HCT116 (cell line): ENCODE measurements around the gene GPAT3. TPM values are rescaled to one million over a fixed set of nuclear protein-coding genes. Genes with fewer than 3 reads are reported as not detected.

ENCODE experiments used
- ATAC-seq: fragments of 200-7000 bp; cut with Tn5 transposase; 2 replicates; pipeline ENCODE4 v1.9.1; 2020; ENCODE audit warnings: mild to moderate bottlenecking, moderate library complexity
- BruUV-seq: library from RNA; stranded (reverse); fragments of 400-500 nt; replicated peaks from 2 replicates; lab custom pipeline; 2021; lab: Mats Ljungman, UMichigan
- CTCF ChIA-PET: fragments of 300-600 bp; sonication (Branson Sonifier 250); formaldehyde crosslinking; loops from one replicate; lab custom pipeline; 2021; ENCODE audit warnings: antibody characterized with exemption; lab: Charles Lee
- POLR2A ChIA-PET: fragments of 300-600, 350-600 bp; sonication (Branson Sonifier 250); formaldehyde crosslinking; loops from one replicate; lab custom pipeline; 2021; ENCODE audit warnings: antibody characterized with exemption; lab: Charles Lee
- RAD21 ChIA-PET, 2 experiments: fragments of 300-600 bp; sonication (Branson Sonifier 250); formaldehyde crosslinking; loops; one replicate each; lab custom pipeline; 2023; ENCODE audit warnings: low total read pairs in 2 of 2; ENCODE audit not compliant: uncharacterized antibody in 2 of 2, unreplicated experiment in 2 of 2, low non-redundant PET in 1 of 2; lab: Charles Lee
- DNase-seq: peaks from one replicate; pipeline ENCODE4 v3.0.0-alpha.2; 2010; ENCODE audit warnings: low read depth, low spot score
- H2AFZ ChIP-seq: fragments of 200-600 bp; shearing (Covaris generic), sonication (generic); 2 replicates; pipeline ENCODE4 v1.6.1; 2017; ENCODE audit warnings: low read depth, mixed run types, mixed read lengths, antibody characterized with exemption, low read length; ENCODE audit not compliant: poor library complexity, severe bottlenecking
- H3K27ac ChIP-seq: 2 replicates; pipeline ENCODE4 v1.5.1; 2012; ENCODE audit warnings: low read depth, low read length
- H3K27me3 ChIP-seq: fragments of 200-600 bp; sonication (generic); 2 replicates; pipeline ENCODE4 v1.6.1; 2016; ENCODE audit warnings: mixed run types, low read length, mixed read lengths; ENCODE audit not compliant: insufficient read depth
- H3K36me3 ChIP-seq, 2 experiments: fragments of 200-500 bp in 1 of 2; fragments of 200-600 bp in 1 of 2; sonication (Bioruptor generic) in 1 of 2; sonication (generic) in 1 of 2; 2 replicates each; pipeline versions ENCODE4 v1.5.1 to v1.6.1; 2014 to 2016; ENCODE audit warnings: low read length in 2 of 2, inconsistent platforms in 1 of 2, mixed read lengths in 1 of 2, mixed run types in 1 of 2; ENCODE audit not compliant: insufficient read depth in 2 of 2, control insufficient read depth in 1 of 2
- H3K4me1 ChIP-seq, 2 experiments: fragments of 200-600 bp in 1 of 2; sonication (generic) in 1 of 2; 2 replicates each; pipeline versions ENCODE4 v1.5.1 to v1.6.1; 2012 to 2017; ENCODE audit warnings: low read length in 2 of 2, inconsistent platforms in 1 of 2, mild to moderate bottlenecking in 1 of 2, mixed read lengths in 1 of 2, mixed run types in 1 of 2, moderate library complexity in 1 of 2; ENCODE audit not compliant: insufficient read depth in 2 of 2, control insufficient read depth in 1 of 2
- H3K4me2 ChIP-seq: fragments of 200-600 bp; sonication (generic); 2 replicates; pipeline ENCODE4 v1.6.1; 2017; ENCODE audit warnings: mixed run types, low read length, mixed read lengths
- H3K4me3 ChIP-seq, 2 experiments: fragments of 200-600 bp in 1 of 2; sonication (generic) in 1 of 2; replicated peaks in 1 of 2; 2 replicates each; pipeline ENCODE4 v1.5.1; 2011 to 2016; ENCODE audit warnings: low read length in 2 of 2, control low read depth in 1 of 2, low read depth in 1 of 2, mild to moderate bottlenecking in 1 of 2, mixed read lengths in 1 of 2, mixed run types in 1 of 2
- H3K79me2 ChIP-seq: fragments of 200-600 bp; sonication (generic); 2 replicates; pipeline ENCODE4 v1.6.1; 2017; ENCODE audit warnings: mild to moderate bottlenecking, mixed run types, low read length, moderate library complexity, mixed read lengths; ENCODE audit not compliant: insufficient read depth
- H3K9ac ChIP-seq: fragments of 200-600 bp; sonication (generic); 2 replicates; pipeline ENCODE4 v1.6.1; 2016; ENCODE audit warnings: low read length, mixed read lengths
- H3K9me2 ChIP-seq: fragments of 200-600 bp; sonication (generic), shearing (Covaris generic); 2 replicates; pipeline ENCODE4 v1.6.1; 2017; ENCODE audit warnings: mixed run types, mild to moderate bottlenecking, moderate library complexity; ENCODE audit not compliant: insufficient read depth
- H3K9me3 ChIP-seq, 2 experiments: fragments of 200-500 bp in 1 of 2; fragments of 200-600 bp in 1 of 2; sonication (Bioruptor generic) in 1 of 2; sonication (generic) in 1 of 2; 2 replicates each; pipeline ENCODE4 v1.6.1; 2014 to 2017; ENCODE audit warnings: low read length in 2 of 2, mixed read lengths in 2 of 2, inconsistent platforms in 1 of 2, low read depth in 1 of 2, mild to moderate bottlenecking in 1 of 2, mixed run types in 1 of 2, moderate library complexity in 1 of 2; ENCODE audit not compliant: control insufficient read depth in 1 of 2, insufficient read depth in 1 of 2
- H4K20me1 ChIP-seq: fragments of 200-600 bp; sonication (generic), shearing (Covaris generic); 2 replicates; pipeline ENCODE4 v1.6.1; 2017; ENCODE audit warnings: mixed run types, mild to moderate bottlenecking, moderate library complexity; ENCODE audit not compliant: insufficient read depth
- ATF3 ChIP-seq: IDR thresholded peaks from 2 replicates; pipeline ENCODE4 v1.6.1; 2012
- CEBPB ChIP-seq: IDR thresholded peaks from 2 replicates; pipeline ENCODE4 v1.6.1; 2012; ENCODE audit warnings: low read depth
- EGR1 ChIP-seq: IDR thresholded peaks from 2 replicates; pipeline ENCODE4 v1.6.1; 2012; ENCODE audit warnings: low read depth
- ELF1 ChIP-seq: IDR thresholded peaks from 2 replicates; pipeline ENCODE4 v1.6.1; 2012; ENCODE audit warnings: low read depth, borderline replicate concordance
- EZH2phosphoT487 ChIP-seq: fragments of 200-600 bp; IDR thresholded peaks from 2 replicates; pipeline ENCODE4 v1.6.1; 2018; ENCODE audit warnings: antibody characterized with exemption, borderline replicate concordance
- FOSL1 ChIP-seq: IDR thresholded peaks from 2 replicates; pipeline ENCODE4 v1.6.1; 2012; ENCODE audit warnings: low read depth
- JUND ChIP-seq: IDR thresholded peaks from 2 replicates; pipeline ENCODE4 v1.6.1; 2012
- MAX ChIP-seq: IDR thresholded peaks from 2 replicates; pipeline ENCODE4 v1.6.1; 2012
- POLR2AphosphoS5 ChIP-seq: IDR thresholded peaks from 2 replicates; pipeline ENCODE4 v1.6.1; 2011; ENCODE audit warnings: mild to moderate bottlenecking, low read depth, low read length, moderate library complexity
- RAD21 ChIP-seq: IDR thresholded peaks from 2 replicates; pipeline ENCODE4 v1.6.1; 2012; ENCODE audit warnings: low read depth, mild to moderate bottlenecking
- SIN3A ChIP-seq: IDR thresholded peaks from 2 replicates; pipeline ENCODE4 v1.6.1; 2012; ENCODE audit warnings: low read depth
- SP1 ChIP-seq: IDR thresholded peaks from 2 replicates; pipeline ENCODE4 v1.6.1; 2012; ENCODE audit warnings: low read depth
- SRF ChIP-seq: IDR thresholded peaks from 2 replicates; pipeline ENCODE4 v1.6.1; 2012; ENCODE audit warnings: low read depth
- ZFX ChIP-seq: fragments of 450-650 bp; IDR thresholded peaks from 2 replicates; pipeline ENCODE4 v1.6.1; 2017
- ZNF274 ChIP-seq: fragments of 200-500 bp; sonication (Bioruptor generic); IDR thresholded peaks from 2 replicates; pipeline ENCODE4 v1.6.1; 2014; ENCODE audit warnings: mild to moderate bottlenecking, low read depth, low read length, inconsistent platforms
- intact Hi-C: fragments of 100-400 bp; cut with micrococcal nuclease; formaldehyde crosslinking; loops from 2 replicates; pipeline ENCODE4 v1.10.0; 2022
- total RNA-seq: library from RNA; stranded (reverse); gene quantifications from one replicate; pipeline ENCODE4 v1.2.1, GENCODE V29; 2021; ENCODE audit not compliant: unreplicated experiment
- TF ChIP-seq, protein P1 (sequence below): IDR thresholded peaks from 2 replicates; pipeline ENCODE4 v1.6.1; 2012; ENCODE audit warnings: low read depth

Gene GPAT3
- total RNA-seq, 1 experiment from 2014 or later = 36.7 TPM

DNA sequence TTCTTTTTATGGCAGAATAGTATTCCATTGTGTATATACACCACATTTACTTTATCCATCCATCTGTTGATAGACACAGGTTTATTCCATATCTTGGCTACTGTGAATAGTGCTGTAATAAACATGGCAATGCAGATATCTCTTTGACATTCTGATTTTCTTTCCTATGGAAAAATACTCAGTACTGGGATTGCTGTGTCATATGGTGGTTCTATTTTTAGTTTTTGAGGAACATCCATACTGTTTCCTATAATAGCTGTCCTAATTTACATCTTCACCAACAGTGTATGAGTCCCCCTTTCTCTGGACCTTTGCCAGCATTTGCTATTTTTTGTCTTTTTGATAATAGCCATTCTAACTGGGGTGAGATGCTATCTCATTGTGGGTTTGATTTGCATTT is 73.5 kb downstream of the GPAT3 start:
- peaks cover under 1 to 3% of the 10 kb centered on the region in 2 experiments; a peak in 1 of 4 replicates for H3K9me3 ChIP-seq
- H3K27me3 ChIP-seq = no peaks in the 10 kb centered on the region
- H3K4me2 ChIP-seq = no peak overlapping the region
- no peaks in the 10 kb centered on the region for H4K20me1 ChIP-seq
- no peak for TF ChIP-seq ATF3
- TF ChIP-seq RAD21 = no peak
- TF ChIP-seq JUND = no peak
- TF ChIP-seq ZFX = no peak
- TF ChIP-seq CEBPB = no peak
- no peak for TF ChIP-seq FOSL1
- no peak for TF ChIP-seq ZNF274
- TF ChIP-seq EGR1 = no peak
- no peak for TF ChIP-seq POLR2AphosphoS5
- TF ChIP-seq, protein P1, sequence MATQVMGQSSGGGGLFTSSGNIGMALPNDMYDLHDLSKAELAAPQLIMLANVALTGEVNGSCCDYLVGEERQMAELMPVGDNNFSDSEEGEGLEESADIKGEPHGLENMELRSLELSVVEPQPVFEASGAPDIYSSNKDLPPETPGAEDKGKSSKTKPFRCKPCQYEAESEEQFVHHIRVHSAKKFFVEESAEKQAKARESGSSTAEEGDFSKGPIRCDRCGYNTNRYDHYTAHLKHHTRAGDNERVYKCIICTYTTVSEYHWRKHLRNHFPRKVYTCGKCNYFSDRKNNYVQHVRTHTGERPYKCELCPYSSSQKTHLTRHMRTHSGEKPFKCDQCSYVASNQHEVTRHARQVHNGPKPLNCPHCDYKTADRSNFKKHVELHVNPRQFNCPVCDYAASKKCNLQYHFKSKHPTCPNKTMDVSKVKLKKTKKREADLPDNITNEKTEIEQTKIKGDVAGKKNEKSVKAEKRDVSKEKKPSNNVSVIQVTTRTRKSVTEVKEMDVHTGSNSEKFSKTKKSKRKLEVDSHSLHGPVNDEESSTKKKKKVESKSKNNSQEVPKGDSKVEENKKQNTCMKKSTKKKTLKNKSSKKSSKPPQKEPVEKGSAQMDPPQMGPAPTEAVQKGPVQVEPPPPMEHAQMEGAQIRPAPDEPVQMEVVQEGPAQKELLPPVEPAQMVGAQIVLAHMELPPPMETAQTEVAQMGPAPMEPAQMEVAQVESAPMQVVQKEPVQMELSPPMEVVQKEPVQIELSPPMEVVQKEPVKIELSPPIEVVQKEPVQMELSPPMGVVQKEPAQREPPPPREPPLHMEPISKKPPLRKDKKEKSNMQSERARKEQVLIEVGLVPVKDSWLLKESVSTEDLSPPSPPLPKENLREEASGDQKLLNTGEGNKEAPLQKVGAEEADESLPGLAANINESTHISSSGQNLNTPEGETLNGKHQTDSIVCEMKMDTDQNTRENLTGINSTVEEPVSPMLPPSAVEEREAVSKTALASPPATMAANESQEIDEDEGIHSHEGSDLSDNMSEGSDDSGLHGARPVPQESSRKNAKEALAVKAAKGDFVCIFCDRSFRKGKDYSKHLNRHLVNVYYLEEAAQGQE = no peak
- TF ChIP-seq SRF = no peak
- no peak for TF ChIP-seq EZH2phosphoT487
- no peak for TF ChIP-seq SP1
- TF ChIP-seq MAX = no peak
- TF ChIP-seq ELF1 = no peak
- TF ChIP-seq SIN3A = no peak
- DNase-seq (no peak), ATAC-seq (no peak)
- no peak overlapping the region for H3K9ac ChIP-seq
- H3K79me2 ChIP-seq = no peaks in the 10 kb centered on the region
- H3K4me1 ChIP-seq = no peaks in the 10 kb centered on the region
- H3K36me3 ChIP-seq = 0 out of 4 replicates have a peak, but pooled peaks cover 0 to 2% of the 10 kb centered on the region in 2 experiments
- no peaks in the 10 kb centered on the region for H3K9me2 ChIP-seq
- H2AFZ ChIP-seq = no peak overlapping the region
- RAD21 ChIA-PET = no interaction called here
- no peak overlapping the region for H3K4me3 ChIP-seq
- no peak overlapping the region for H3K27ac ChIP-seq
- intact Hi-C loops = no loop called here
- POLR2A ChIA-PET = no interaction called here
- no TSS peak for BruUV-seq
- CTCF ChIA-PET = no interaction called here
